A673 (cell line): Measurements from ENCODE around the gene MDFIC. TPM values are rescaled to one million over a fixed set of nuclear protein-coding genes. Genes with fewer than 3 reads are reported as not detected.

Experiments
- BruUV-seq: library from RNA; stranded (reverse); fragments of 400-500 nt; replicated peaks from 2 replicates; lab custom pipeline; 2021; lab: Mats Ljungman, UMichigan
- CTCF ChIA-PET: fragments of 300-600 bp; sonication (Branson Sonifier 250); formaldehyde crosslinking; loops from one replicate; lab custom pipeline; 2022; ENCODE audit warnings: antibody characterized with exemption; lab: Charles Lee
- POLR2A ChIA-PET: fragments of 300-600 bp; sonication (Branson Sonifier 250); formaldehyde crosslinking; loops from one replicate; lab custom pipeline; 2022; ENCODE audit warnings: antibody characterized with exemption; ENCODE audit not compliant: low non-redundant PET; lab: Charles Lee
- DNase-seq: peaks from one replicate; pipeline ENCODE4 v3.0.0-alpha.2; 2015; ENCODE audit warnings: low spot score
- H3K27ac ChIP-seq: fragments of 200-600 bp; sonication (generic); 2 replicates; pipeline ENCODE4 v1.5.1; 2016; ENCODE audit warnings: mixed run types, low read depth, mild to moderate bottlenecking, mixed read lengths, antibody characterized with exemption, low read length; ENCODE audit not compliant: poor library complexity, severe bottlenecking
- H3K27me3 ChIP-seq: fragments of 200-600 bp; sonication (generic); replicated peaks from 2 replicates; pipeline ENCODE4 v1.6.1; 2017; ENCODE audit warnings: mixed run types, low read depth, mild to moderate bottlenecking, mixed read lengths, antibody characterized with exemption, low read length; ENCODE audit not compliant: insufficient read depth, poor library complexity
- H3K36me3 ChIP-seq: fragments of 200-600 bp; sonication (generic); 2 replicates; pipeline ENCODE4 v1.6.1; 2016; ENCODE audit warnings: mixed run types, mild to moderate bottlenecking, mixed read lengths, antibody characterized with exemption, low read length; ENCODE audit not compliant: insufficient read depth, poor library complexity, severe bottlenecking
- H3K4me1 ChIP-seq: fragments of 200-600 bp; sonication (generic); 2 replicates; pipeline ENCODE4 v1.6.1; 2017; ENCODE audit warnings: mixed run types, mild to moderate bottlenecking, mixed read lengths, antibody characterized with exemption, low read length; ENCODE audit not compliant: insufficient read depth, poor library complexity, severe bottlenecking
- H3K4me3 ChIP-seq: fragments of 200-600 bp; sonication (generic); 2 replicates; pipeline ENCODE4 v1.5.1; 2016; ENCODE audit warnings: low read depth, mixed run types, mild to moderate bottlenecking, mixed read lengths, low read length; ENCODE audit not compliant: poor library complexity, severe bottlenecking
- H3K9me3 ChIP-seq: fragments of 200-600 bp; sonication (generic); 2 replicates; pipeline ENCODE4 v1.6.1; 2016; ENCODE audit warnings: mixed run types, low read depth, mild to moderate bottlenecking, mixed read lengths, antibody characterized with exemption, low read length; ENCODE audit not compliant: poor library complexity, severe bottlenecking
- EZH2 ChIP-seq: fragments of 200-600 bp; sonication (generic); IDR thresholded peaks from 2 replicates; pipeline ENCODE4 v1.6.1; 2017; ENCODE audit warnings: borderline replicate concordance, low read depth, mild to moderate bottlenecking, mixed read lengths, antibody characterized with exemption, low read length; ENCODE audit not compliant: poor library complexity, severe bottlenecking
- intact Hi-C: fragments of 100-400 bp; cut with micrococcal nuclease; formaldehyde crosslinking; loops from one replicate; pipeline ENCODE4 v1.10.0; 2022; ENCODE audit not compliant: unreplicated experiment
- total RNA-seq: library from RNA; stranded (reverse); gene quantifications from 2 replicates; pipeline ENCODE4 v1.2.3, GENCODE V29; 2021
- TF ChIP-seq, protein P1 (sequence below): fragments of 300-800, 200-600 bp; sonication (generic); conservative IDR thresholded peaks from 2 replicates; pipeline ENCODE4 v1.5.1; 2017; ENCODE audit warnings: low read depth, mild to moderate bottlenecking, antibody characterized with exemption, low read length, moderate library complexity, mixed read lengths

Gene MDFIC
- total RNA-seq, 1 experiment from 2014 or later, result 32.6 TPM

DNA sequence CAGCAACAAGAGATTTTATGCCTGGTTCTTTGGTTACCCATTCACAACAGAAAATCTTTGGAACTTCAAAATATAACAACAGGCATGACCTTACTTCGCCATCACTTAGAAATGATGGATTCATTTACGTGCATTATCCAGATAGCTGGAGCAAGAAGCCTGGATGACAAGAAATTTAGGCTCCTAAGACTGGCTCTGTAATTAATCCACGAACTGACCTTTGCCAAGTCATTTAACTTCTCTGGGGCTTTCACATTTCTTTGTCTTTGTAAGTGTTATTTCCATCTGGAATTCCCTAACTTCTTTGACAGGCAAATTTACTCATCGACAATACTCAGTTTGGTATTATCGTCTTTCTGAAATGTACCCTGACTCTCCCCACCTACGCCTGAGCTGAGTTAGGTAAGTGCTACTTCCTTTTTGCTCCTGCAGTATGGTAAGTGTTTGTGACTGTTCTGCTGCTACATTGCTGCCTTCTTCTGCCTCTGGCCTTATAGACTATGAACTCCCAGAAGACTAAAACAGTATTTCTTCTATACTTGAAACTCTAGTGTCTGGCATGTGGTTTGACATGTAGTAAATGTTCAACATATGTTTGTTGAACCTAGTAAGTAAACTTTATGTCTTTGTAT is 5.5 kb upstream of the MDFIC start:
- Histone ChIP-seq H3K4me1 (no peaks in the 10 kb centered on the region), H3K27me3 (no peaks in the 10 kb centered on the region), H3K36me3 (no peaks in the 10 kb centered on the region), H3K4me3 (no peak overlapping the region), H3K27ac (no peak overlapping the region), H3K9me3 (no peaks in the 10 kb centered on the region)
- POLR2A ChIA-PET, result no interaction called here
- no peak for DNase-seq
- TF ChIP-seq, protein P1, sequence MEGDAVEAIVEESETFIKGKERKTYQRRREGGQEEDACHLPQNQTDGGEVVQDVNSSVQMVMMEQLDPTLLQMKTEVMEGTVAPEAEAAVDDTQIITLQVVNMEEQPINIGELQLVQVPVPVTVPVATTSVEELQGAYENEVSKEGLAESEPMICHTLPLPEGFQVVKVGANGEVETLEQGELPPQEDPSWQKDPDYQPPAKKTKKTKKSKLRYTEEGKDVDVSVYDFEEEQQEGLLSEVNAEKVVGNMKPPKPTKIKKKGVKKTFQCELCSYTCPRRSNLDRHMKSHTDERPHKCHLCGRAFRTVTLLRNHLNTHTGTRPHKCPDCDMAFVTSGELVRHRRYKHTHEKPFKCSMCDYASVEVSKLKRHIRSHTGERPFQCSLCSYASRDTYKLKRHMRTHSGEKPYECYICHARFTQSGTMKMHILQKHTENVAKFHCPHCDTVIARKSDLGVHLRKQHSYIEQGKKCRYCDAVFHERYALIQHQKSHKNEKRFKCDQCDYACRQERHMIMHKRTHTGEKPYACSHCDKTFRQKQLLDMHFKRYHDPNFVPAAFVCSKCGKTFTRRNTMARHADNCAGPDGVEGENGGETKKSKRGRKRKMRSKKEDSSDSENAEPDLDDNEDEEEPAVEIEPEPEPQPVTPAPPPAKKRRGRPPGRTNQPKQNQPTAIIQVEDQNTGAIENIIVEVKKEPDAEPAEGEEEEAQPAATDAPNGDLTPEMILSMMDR, result no peak
- TF ChIP-seq EZH2, result no peak
- intact Hi-C loops, result no loop called here
- CTCF ChIA-PET, result no interaction called here
- BruUV-seq, result no TSS peak

DNA sequence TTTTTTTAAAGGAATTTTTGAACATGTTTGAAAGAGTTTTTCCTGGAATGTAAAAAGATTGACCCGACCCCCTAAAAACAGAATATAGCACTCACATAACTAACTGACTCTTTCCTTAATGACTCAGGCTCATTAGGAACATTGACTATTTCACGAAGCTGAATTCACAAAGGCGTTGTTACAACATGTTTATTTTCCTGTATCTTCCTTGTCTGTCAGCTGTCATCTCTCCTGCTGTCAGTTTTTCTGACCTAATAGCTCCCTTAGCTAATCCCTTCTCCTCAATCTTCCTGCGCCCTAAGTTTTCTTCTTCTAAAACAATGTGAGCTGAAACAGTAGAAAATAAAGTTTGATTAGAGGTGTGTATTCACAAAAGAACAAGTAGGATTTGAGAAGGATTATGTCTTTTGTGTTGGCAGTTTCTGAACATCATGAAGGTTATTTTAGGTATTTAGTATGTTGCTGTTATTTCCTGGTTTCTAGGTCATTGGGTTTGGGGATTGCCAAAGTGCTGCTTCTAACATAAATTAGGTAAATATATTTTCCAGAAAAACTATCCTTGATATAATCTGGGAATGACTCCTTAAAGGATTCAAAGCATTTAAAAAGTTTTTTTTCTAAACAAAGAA is 4.6 kb upstream of the MDFIC start:
- DNase-seq, result no peak
- ChIA-PET POLR2A (no interaction called here), CTCF (no interaction called here)
- H3K9me3 ChIP-seq, result no peaks in the 10 kb centered on the region
- no peaks in the 10 kb centered on the region for H3K27me3 ChIP-seq
- no peak for TF ChIP-seq EZH2
- TF ChIP-seq, protein P1, result no peak
- BruUV-seq, result no TSS peak
- intact Hi-C loops, result no loop called here
- H3K36me3 ChIP-seq, result no peaks in the 10 kb centered on the region
- H3K4me3 ChIP-seq, result no peak overlapping the region
- no peak overlapping the region for H3K27ac ChIP-seq
- no peaks in the 10 kb centered on the region for H3K4me1 ChIP-seq

DNA sequence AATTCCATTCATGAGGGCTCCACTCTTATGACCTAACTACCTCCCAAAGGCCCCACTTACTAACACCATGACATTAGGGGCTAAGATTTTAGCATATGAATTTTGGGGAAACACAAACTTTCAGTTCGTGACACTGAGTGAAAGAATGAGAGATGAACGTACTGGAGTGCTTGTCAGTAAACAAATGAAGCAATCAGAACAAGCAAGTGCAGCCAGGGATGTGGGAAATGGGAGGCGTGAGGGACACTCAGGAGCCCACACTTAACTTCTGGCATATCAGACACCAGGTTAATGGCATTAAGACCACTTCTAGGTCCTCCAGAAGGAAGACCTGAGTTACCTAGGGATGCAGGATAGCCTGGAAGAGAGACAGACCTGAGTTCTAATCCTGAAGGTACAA is 2.3 kb upstream of the MDFIC start:
- no peak for TF ChIP-seq EZH2
- TF ChIP-seq, protein P1, result no peak
- intact Hi-C loops, result no loop called here
- Histone ChIP-seq H3K4me1 (no peaks in the 10 kb centered on the region), H3K27ac (no peak overlapping the region), H3K36me3 (no peaks in the 10 kb centered on the region), H3K9me3 (no peaks in the 10 kb centered on the region), H3K4me3 (no peak overlapping the region), H3K27me3 (no peaks in the 10 kb centered on the region)
- BruUV-seq, result no TSS peak
- ChIA-PET CTCF (no interaction called here), POLR2A (no interaction called here)
- DNase-seq, result no peak
